Measurements from ENCODE around the gene ALG6. TPM values are rescaled to one million over a fixed set of nuclear protein-coding genes. Genes with fewer than 3 reads are reported as not detected.

ALG6 gene
- total RNA-seq, 1 experiment from 2014 or later = 21.4 TPM

GRCh38 chr1:63319046-63320021 lies 48.1 kb upstream of the ALG6 start:
- no peak for TF ChIP-seq CTCF (conservative IDR thresholded peaks at IDR 0.05)
- no peak overlapping the region for H2AFZ ChIP-seq (ENCODE audit: low read length)
- no peak overlapping the region; the same call in 1 of the 2 replicates for H3K14ac ChIP-seq (ENCODE audit: insufficient read depth, low read length)
- no CpG with 5 or more reads among the region's 60 CpGs for WGBS (ENCODE audit: extremely low coverage, insufficient read length, low lambda C conversion rate)
- no peak overlapping the region for H3K56ac ChIP-seq (ENCODE audit: insufficient read length, low read depth, low read length)
- H2BK5ac ChIP-seq (ENCODE audit: insufficient read length, low read length) = no peak overlapping the region
- H3K4ac ChIP-seq (ENCODE audit: low read depth, low read length) = no peak overlapping the region
- peaks cover 57% of the 10 kb centered on the region for H3K27me3 Mint-ChIP-seq (ENCODE audit: low read depth)
- H3K18ac ChIP-seq (ENCODE audit: insufficient read length, low read depth, low read length) = peak overlapping the region; percentile 2
- H3K4me1 ChIP-seq (ENCODE audit: insufficient read depth, low read length) = peaks cover 7% of the 10 kb centered on the region; the same call in 1 of the 2 replicates
- no peak overlapping the region for H3K27ac ChIP-seq (ENCODE audit: insufficient read length, low read depth, low read length)
- peak overlapping the region; percentile 83 to 96 for H3K4me3 Mint-ChIP-seq
- no peak overlapping the region for H4K8ac ChIP-seq (replicated peaks; ENCODE audit: insufficient read length, low read depth, low read length)
- H3K23me2 ChIP-seq (ENCODE audit: insufficient read length, low read depth, low read length, poor library complexity, severe bottlenecking) = peaks cover 50% of the 10 kb centered on the region
- no peaks in the 10 kb centered on the region; the same call in 1 of the 2 replicates for H3K79me2 ChIP-seq (ENCODE audit: insufficient read depth, low read length)
- no peak overlapping the region for H2BK12ac ChIP-seq (ENCODE audit: insufficient read length, low read depth, low read length)
- H3K9ac ChIP-seq (ENCODE audit: extremely low read depth, insufficient read length, low read length) = peak overlapping the region; percentile 44
- H2BK20ac ChIP-seq (ENCODE audit: low read depth, low read length, poor library complexity, severe bottlenecking) = no peak overlapping the region
- H3K36me3 Mint-ChIP-seq (ENCODE audit: insufficient read depth in 1 of 3, low read depth in 3 of 3) = peaks cover 0 to 3% (median 0%) of the 10 kb centered on the region in 3 experiments; a peak in 3 of 7 replicates
- no peak overlapping the region for H4K91ac ChIP-seq (ENCODE audit: insufficient read length, low read depth, low read length)
- no peak overlapping the region for H3K23ac ChIP-seq (ENCODE audit: insufficient read length, low read depth, low read length)
- no peaks in the 10 kb centered on the region for H3K9me3 Mint-ChIP-seq
- H3K27me3 ChIP-seq (ENCODE audit: insufficient read depth, low read length) = no peaks in the 10 kb centered on the region; the same call in 1 of the 2 replicates
- no peak overlapping the region for H2BK15ac ChIP-seq (ENCODE audit: low read depth, low read length)
- no peaks in the 10 kb centered on the region for H4K20me1 ChIP-seq (ENCODE audit: control insufficient read depth, insufficient read depth, insufficient read length)
- no peak overlapping the region for H2AK5ac ChIP-seq (ENCODE audit: insufficient read length, low read length)
- no peaks in the 10 kb centered on the region for H3K79me1 ChIP-seq (ENCODE audit: insufficient read depth, low read depth, low read length, poor library complexity, severe bottlenecking)
- peak; percentile 58 for DNase-seq
- peaks cover 51 to 53% of the 10 kb centered on the region in 2 experiments for H3K4me1 Mint-ChIP-seq
- peak overlapping the region in 1 of 3 experiments; percentile 73; a peak in 2 of 7 replicates for H3K27ac Mint-ChIP-seq
- no peak overlapping the region for H3T11ph ChIP-seq (ENCODE audit: low read length)
- no peak overlapping the region for H2BK120ac ChIP-seq (ENCODE audit: low read depth, low read length, poor library complexity, severe bottlenecking)
- H3K4me2 ChIP-seq (ENCODE audit: insufficient read depth, insufficient read length, low read length) = peak overlapping the region; percentile 95
- no peaks in the 10 kb centered on the region for H3K9me3 ChIP-seq (ENCODE audit: control insufficient read depth, low read depth, low read length)
- no peak overlapping the region for H4K5ac ChIP-seq (ENCODE audit: insufficient read length, low read depth, low read length)

Data from H9 (cell line).